H1 (cell line): Measurements from ENCODE around the gene TCF25. TPM values are rescaled to one million over a fixed set of nuclear protein-coding genes. Genes with fewer than 3 reads are reported as not detected.

ENCODE experiments used
- CTCF ChIA-PET: fragments of 300-600 bp; sonication (Branson Sonifier 250); formaldehyde crosslinking; loops from one replicate; lab custom pipeline; 2021; ENCODE audit not compliant: partially characterized antibody; lab: Charles Lee
- POLR2A ChIA-PET: fragments of 300-600 bp; sonication (Branson Sonifier 250); formaldehyde crosslinking; loops from one replicate; lab custom pipeline; 2021; ENCODE audit warnings: inconsistent platforms; ENCODE audit not compliant: partially characterized antibody; lab: Charles Lee
- DNase-seq, 2 experiments: peaks; one replicate each; pipeline versions ENCODE4 v3.0.0 to v3.0.0-alpha.2; 2010 to 2022; ENCODE audit warnings: low spot score in 2 of 2, low read depth in 1 of 2, mixed read lengths in 1 of 2
- FAIRE-seq: peaks from 2 replicates; lab custom pipeline; 2011; peaks lifted over from hg19 to GRCh38; lab: Jason Lieb, UNC
- H2AFZ ChIP-seq: 2 replicates; pipeline ENCODE4 v1.8.1; 2012; ENCODE audit warnings: low read length, inconsistent platforms
- H2AK5ac ChIP-seq: 2 replicates; pipeline ENCODE4 v1.6.1; 2013; ENCODE audit warnings: low read depth, low read length
- H2BK120ac ChIP-seq: replicated peaks from 2 replicates; pipeline ENCODE3; 2013; ENCODE audit warnings: low read depth, low read length, inconsistent platforms
- H2BK12ac ChIP-seq: 2 replicates; pipeline ENCODE4 v1.6.1; 2013; ENCODE audit warnings: low read depth, low read length
- H2BK15ac ChIP-seq: 2 replicates; pipeline ENCODE4 v1.6.1; 2013; ENCODE audit warnings: low read length
- H2BK20ac ChIP-seq: 2 replicates; pipeline ENCODE4 v1.6.1; 2013; ENCODE audit warnings: low read length
- H2BK5ac ChIP-seq: 2 replicates; pipeline ENCODE4 v1.6.1; 2013; ENCODE audit warnings: low read depth, low read length
- H3K14ac ChIP-seq: 2 replicates; pipeline ENCODE4 v1.6.1; 2013; ENCODE audit warnings: inconsistent platforms; ENCODE audit not compliant: insufficient read length
- H3K18ac ChIP-seq: 2 replicates; pipeline ENCODE4 v1.6.1; 2013; ENCODE audit warnings: low read length; ENCODE audit errors: extremely low read depth
- H3K23ac ChIP-seq: 2 replicates; pipeline ENCODE4 v1.6.1; 2013; ENCODE audit warnings: inconsistent platforms; ENCODE audit not compliant: insufficient read length
- H3K23me2 ChIP-seq: 2 replicates; pipeline ENCODE4 v1.6.1; 2013; ENCODE audit warnings: low read depth, low read length
- H3K27ac ChIP-seq: 2 replicates; pipeline ENCODE4 v1.6.1; 2011; ENCODE audit warnings: low read depth, low read length, inconsistent platforms
- H3K27me3 ChIP-seq, 4 experiments: replicated peaks in 1 of 4; 1 replicate in 1 of 4; 2 replicates in 3 of 4; pipeline versions ENCODE4 v1.6.1 to v1.8.1; 2011 to 2013; ENCODE audit warnings: low read length in 3 of 4, mild to moderate bottlenecking in 3 of 4, inconsistent platforms in 2 of 4, mixed read lengths in 2 of 4, moderate library complexity in 1 of 4; ENCODE audit not compliant: control insufficient read depth in 3 of 4, insufficient read depth in 3 of 4; ENCODE audit errors: extremely low read depth in 1 of 4
- H3K36me3 ChIP-seq, 4 experiments: 2 replicates each; pipeline versions ENCODE4 v1.6.1 to v1.8.1; 2011 to 2013; ENCODE audit warnings: mild to moderate bottlenecking in 4 of 4, low read length in 3 of 4, moderate library complexity in 2 of 4, control low read depth in 1 of 4, inconsistent platforms in 1 of 4; ENCODE audit not compliant: insufficient read depth in 4 of 4, control insufficient read depth in 2 of 4
- H3K4ac ChIP-seq: replicated peaks from 2 replicates; pipeline ENCODE3; 2013; ENCODE audit warnings: low read length, low read depth, mixed read lengths, inconsistent platforms; ENCODE audit not compliant: insufficient read length
- H3K4me1 ChIP-seq, 4 experiments: replicated peaks in 1 of 4; 1 replicate in 1 of 4; 2 replicates in 3 of 4; pipeline versions ENCODE4 v1.6.1 to v1.8.1; 2011 to 2013; ENCODE audit warnings: low read length in 3 of 4, inconsistent platforms in 2 of 4, mixed read lengths in 1 of 4; ENCODE audit not compliant: insufficient read depth in 4 of 4, control insufficient read depth in 3 of 4
- H3K4me2 ChIP-seq, 2 experiments: 2 replicates each; pipeline versions ENCODE4 v1.6.1 to v1.8.1; 2011 to 2013; ENCODE audit warnings: low read depth in 2 of 2, low read length in 2 of 2, control low read depth in 1 of 2, inconsistent platforms in 1 of 2, mild to moderate bottlenecking in 1 of 2; ENCODE audit not compliant: insufficient read depth in 1 of 2
- H3K4me3 ChIP-seq, 4 experiments: fragments of 200-600, 300-600 bp in 1 of 4; sonication (generic), shearing (Covaris generic), sonication (Bioruptor Twin) in 1 of 4; 2 replicates each; pipeline versions ENCODE4 v1.5.1 to v1.8.1; 2011 to 2016; ENCODE audit warnings: low read length in 4 of 4, low read depth in 3 of 4, control low read depth in 2 of 4, inconsistent platforms in 2 of 4, mild to moderate bottlenecking in 2 of 4, mixed read lengths in 1 of 4, moderate library complexity in 1 of 4; ENCODE audit not compliant: insufficient read depth in 2 of 4; ENCODE audit errors: extremely low read depth in 1 of 4
- H3K56ac ChIP-seq: replicated peaks from 2 replicates; pipeline ENCODE3; 2013; ENCODE audit warnings: low read depth, mild to moderate bottlenecking, mixed read lengths, low read length, inconsistent platforms; ENCODE audit not compliant: insufficient read length
- H3K79me1 ChIP-seq: 2 replicates; pipeline ENCODE4 v1.6.1; 2013; ENCODE audit warnings: low read depth, low read length, control low read depth
- H3K79me2 ChIP-seq, 2 experiments: 2 replicates each; pipeline versions ENCODE4 v1.6.1 to v1.8.1; 2012 to 2013; ENCODE audit warnings: low read length in 2 of 2, mild to moderate bottlenecking in 2 of 2, inconsistent platforms in 1 of 2; ENCODE audit not compliant: insufficient read depth in 2 of 2, control insufficient read depth in 1 of 2
- H3K9ac ChIP-seq, 4 experiments: replicated peaks in 1 of 4; 1 replicate in 1 of 4; 2 replicates in 3 of 4; pipeline versions ENCODE4 v1.6.1 to v1.8.1; 2011 to 2013; ENCODE audit warnings: low read depth in 3 of 4, low read length in 3 of 4, control low read depth in 2 of 4, mild to moderate bottlenecking in 2 of 4, moderate library complexity in 2 of 4, inconsistent platforms in 1 of 4; ENCODE audit errors: extremely low read depth in 1 of 4
- H3K9me3 ChIP-seq, 2 experiments: 2 replicates each; pipeline versions ENCODE4 v1.6.1 to v1.8.1; 2012 to 2013; ENCODE audit warnings: mild to moderate bottlenecking in 2 of 2, moderate library complexity in 2 of 2, control low read depth in 1 of 2, inconsistent platforms in 1 of 2, low read depth in 1 of 2, low read length in 1 of 2, mixed read lengths in 1 of 2; ENCODE audit not compliant: insufficient read depth in 2 of 2
- H4K20me1 ChIP-seq, 2 experiments: replicated peaks in 1 of 2; 2 replicates each; pipeline versions ENCODE3 to v1.8.1; 2011 to 2013; ENCODE audit warnings: inconsistent platforms in 2 of 2, low read length in 2 of 2, mild to moderate bottlenecking in 1 of 2; ENCODE audit not compliant: insufficient read depth in 2 of 2, control insufficient read depth in 1 of 2
- H4K5ac ChIP-seq: 2 replicates; pipeline ENCODE4 v1.6.1; 2013; ENCODE audit warnings: low read length, low read depth, mixed read lengths, inconsistent platforms; ENCODE audit not compliant: insufficient read length
- H4K8ac ChIP-seq: 2 replicates; pipeline ENCODE4 v1.8.0; 2013; ENCODE audit warnings: mild to moderate bottlenecking, moderate library complexity, low read length, inconsistent platforms; ENCODE audit not compliant: insufficient read depth; ENCODE audit errors: extremely low read depth
- H4K91ac ChIP-seq: replicated peaks from 2 replicates; pipeline ENCODE3; 2013; ENCODE audit warnings: low read length, mixed read lengths, inconsistent platforms; ENCODE audit not compliant: insufficient read length
- CTBP2 ChIP-seq: IDR thresholded peaks from 2 replicates; pipeline ENCODE4 v1.7.0; 2011; ENCODE audit warnings: borderline replicate concordance, mild to moderate bottlenecking, moderate library complexity, mixed read lengths, low read length; ENCODE audit not compliant: insufficient read depth, insufficient read length
- JUN ChIP-seq: IDR thresholded peaks from 2 replicates; pipeline ENCODE4 v1.6.1; 2011; ENCODE audit warnings: low read depth, mild to moderate bottlenecking, improper control_type of control experiment, low read length
- WGBS, 2 experiments: shearing (Covaris generic) in 1 of 2; methylation state at CpG; one replicate each; pipeline versions ENCODE4 v1.1.6 to v1.1.7; 2013 to 2015; ENCODE audit warnings: low lambda C conversion rate in 2 of 2, mixed read lengths in 2 of 2, inconsistent platforms in 1 of 2, low coverage in 1 of 2, missing lambda C conversion rate in 1 of 2; ENCODE audit not compliant: insufficient replicate concordance in 2 of 2, insufficient coverage in 1 of 2, insufficient read length in 1 of 2; ENCODE audit errors: extremely low coverage in 1 of 2, missing lambda C conversion rate in 1 of 2; 5-methylcytosine and 5-hydroxymethylcytosine counted together
- polyA plus RNA-seq, 7 experiments: library from polyadenylated mRNA; depleted of rRNA in 3 of 7; stranded (reverse) in 5 of 7; unstranded in 2 of 7; fragments of >200 nt in 5 of 7; fragments of 200-250 nt in 2 of 7; gene quantifications; 1 replicate in 5 of 7; 2 replicates in 1 of 7; 4 replicates in 1 of 7; pipeline versions ENCODE4 v1.2.1 to v1.2.3, GENCODE V29; 2011 to 2013; ENCODE audit warnings: missing spikeins in 2 of 7, mixed read lengths in 2 of 7
- total RNA-seq: library from RNA; stranded (reverse); fragmentation: NEBNext Ultra II Directional; extraction: Animal tissue kit (Norgen Biotek cat#: 25700); gene quantifications from 2 replicates; pipeline ENCODE4 v1.2.1, GENCODE V29; 2021

TCF25 gene
- total and polyA plus RNA-seq, 2 of the 8 experiments (the other 6 are each of a cell fraction or from before 2014, with no cell fraction given): 78.1 to 102 TPM

DNA sequence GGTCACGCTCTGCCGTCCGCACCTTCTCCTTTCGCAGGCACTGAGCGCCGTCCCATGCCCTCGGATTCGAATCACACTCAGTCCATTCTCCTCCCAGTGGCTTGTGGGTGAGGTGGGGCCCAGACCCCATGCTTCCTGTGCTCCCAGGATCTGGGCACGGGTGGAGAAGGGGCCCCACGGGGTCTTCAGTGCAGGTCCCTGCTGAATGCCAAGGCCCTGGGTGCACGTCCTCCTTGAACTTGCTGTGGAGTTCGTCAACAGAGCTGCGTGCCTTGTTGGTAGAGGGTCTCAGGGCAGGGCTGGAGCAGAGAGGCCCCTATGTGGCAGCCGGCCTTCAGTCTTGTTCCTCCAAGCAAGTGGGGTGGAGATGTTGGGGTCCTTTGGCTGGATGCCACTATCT, 38.0 kb downstream of the TCF25 start:
- no peak overlapping the region for H3K9ac ChIP-seq
- no peak overlapping the region for H3K23ac ChIP-seq
- H3K9me3 ChIP-seq: peaks cover 0 to 16% of the 10 kb centered on the region in 2 experiments; a peak in 3 of 4 replicates
- no peak overlapping the region for H2AK5ac ChIP-seq
- H3K79me1 ChIP-seq: no peaks in the 10 kb centered on the region
- peaks cover 0 to 2% (median 0%) of the 10 kb centered on the region in 4 experiments; a peak in 4 of 7 replicates for H3K4me1 ChIP-seq
- no peak overlapping the region for H4K8ac ChIP-seq
- no peak overlapping the region for H2BK15ac ChIP-seq
- no peak overlapping the region for H3K27ac ChIP-seq
- H2BK12ac ChIP-seq: no peak overlapping the region
- no peak overlapping the region for H3K56ac ChIP-seq
- peaks cover 2 to 13% (median 7%) of the 10 kb centered on the region in 4 experiments; a peak in 6 of 8 replicates for H3K36me3 ChIP-seq
- H4K91ac ChIP-seq: no peak overlapping the region
- 95% methylated on average over 14 of the region's 14 CpGs; no CpG with 5 or more reads in 1 of the 2 experiments for WGBS, 2 experiments
- FAIRE-seq (no peak), DNase-seq (no peak)
- H4K5ac ChIP-seq: no peak overlapping the region
- no peak overlapping the region for H3K18ac ChIP-seq
- no peaks in the 10 kb centered on the region for H3K79me2 ChIP-seq
- H4K20me1 ChIP-seq: peaks cover 0 to 4% of the 10 kb centered on the region in 2 experiments
- CTCF ChIA-PET: interaction anchor here (0.7 to 5.9 kb wide), 7 partner anchors 10 to 165 kb away, joined by 3 to 70 read pairs (median 4); partner anchors contain the start of genes MC1R and TUBB3
- H3K4ac ChIP-seq: no peak overlapping the region
- H3K23me2 ChIP-seq: no peaks in the 10 kb centered on the region; the same call in 1 of the 2 replicates
- H3K4me2 ChIP-seq: no peak overlapping the region
- no peak overlapping the region for H2BK20ac ChIP-seq
- H2BK120ac ChIP-seq: no peak overlapping the region
- H2AFZ ChIP-seq: no peak overlapping the region
- H3K27me3 ChIP-seq: no peaks in the 10 kb centered on the region
- POLR2A ChIA-PET: interaction anchor here (1.1 to 6.5 kb wide), 2 partner anchors 11 to 107 kb away, joined by 3 to 71 read pairs; partner anchors contain the start of gene TUBB3
- H3K14ac ChIP-seq: no peak overlapping the region
- no peak overlapping the region for H3K4me3 ChIP-seq
- TF ChIP-seq CTBP2: no peak
- TF ChIP-seq JUN: no peak
- TF ChIP-seq, all 59 proteins: peak for 0
- peak overlapping the region; percentile 35; the same call in 1 of the 2 replicates for H2BK5ac ChIP-seq
